CD1c-positive myeloid dendritic cell (primary cell): ENCODE data around the gene DAPL1.
"Not testable (repeated sequence)": the region's sequence is repeated elsewhere in the genome, so short reads cannot be mapped to it uniquely, and the experiment has no call there.

Experiments used
- DNase-seq: peaks from one replicate; pipeline ENCODE4 v3.0.0-alpha.2; 2016; ENCODE audit errors: extremely low spot score

The DAPL1 gene

DNA sequence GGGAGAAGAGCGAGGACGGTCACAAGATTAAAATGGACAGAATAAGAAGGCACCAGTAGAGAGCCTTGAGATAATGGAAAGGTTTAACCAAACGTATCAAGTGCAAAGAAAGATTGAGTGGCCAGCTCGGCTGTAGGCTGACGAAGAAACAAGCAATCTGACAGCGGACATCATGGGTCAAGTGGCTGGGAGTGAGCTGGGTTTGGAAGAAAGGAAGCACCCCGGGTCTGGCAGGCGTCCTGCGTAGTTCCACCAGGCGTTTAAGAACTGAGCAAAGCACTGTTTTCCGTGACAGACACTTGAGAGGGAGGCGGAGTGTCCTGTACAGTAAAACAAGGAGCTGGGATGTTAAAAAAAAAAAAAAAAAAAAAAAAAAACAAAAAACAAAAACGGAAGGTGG lies 27.1 kb downstream of the DAPL1 start:
- DNase-seq = no peak

DNA sequence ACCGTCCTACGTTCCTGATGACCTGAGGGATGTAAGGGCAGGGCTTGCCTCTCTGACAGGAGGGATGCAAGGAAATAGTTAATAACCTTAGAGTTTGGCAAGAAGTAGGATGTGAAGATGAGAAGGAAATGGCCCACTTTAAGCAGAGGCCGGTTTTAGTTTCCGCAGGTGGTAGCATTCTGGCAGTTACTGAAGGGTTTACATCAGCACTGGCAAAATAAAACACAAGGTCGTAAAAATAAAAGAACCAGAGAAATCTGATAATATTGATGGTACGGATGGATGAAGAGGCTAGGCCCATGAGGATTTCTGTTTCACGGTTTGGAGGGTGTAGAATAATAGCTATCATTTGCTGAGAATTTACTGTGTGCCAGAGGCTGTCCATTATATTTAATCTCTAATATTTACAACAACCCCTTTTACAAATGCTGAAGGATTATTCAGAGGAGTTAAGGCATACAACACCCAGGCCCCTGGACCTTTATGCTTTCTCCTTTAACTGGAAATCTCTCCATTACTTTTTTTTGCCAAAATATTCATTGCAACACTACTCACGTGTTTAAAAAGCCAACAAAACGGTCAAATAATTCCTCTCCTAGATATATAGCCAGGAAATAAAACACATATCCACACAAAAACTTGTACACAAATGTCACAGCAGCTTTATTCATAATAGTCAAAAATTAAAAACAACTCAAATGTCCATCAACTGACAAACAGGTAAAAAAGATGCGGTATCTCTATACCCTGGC lies 28.5 kb downstream of the DAPL1 start:
- DNase-seq = no peak

DNA sequence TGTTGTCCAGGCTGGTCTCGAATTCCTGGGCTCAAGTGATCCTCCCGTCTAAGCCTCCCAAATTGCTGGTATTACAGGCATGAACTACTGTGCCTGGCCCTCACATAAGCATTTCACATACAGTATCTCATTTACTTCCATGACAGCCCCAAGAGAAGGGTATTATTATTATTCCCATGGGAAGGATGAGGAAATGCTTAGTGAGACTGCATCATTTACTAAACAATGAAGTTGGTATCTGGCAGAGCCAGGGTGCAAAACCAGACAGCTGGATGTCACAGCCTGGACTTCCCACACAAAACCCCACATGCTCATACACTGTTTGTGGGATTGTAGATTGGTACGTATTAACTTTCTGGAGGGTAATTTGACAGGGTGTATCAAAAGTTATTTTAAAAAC lies 29.9 kb downstream of the DAPL1 start:
- no peak for DNase-seq

DNA sequence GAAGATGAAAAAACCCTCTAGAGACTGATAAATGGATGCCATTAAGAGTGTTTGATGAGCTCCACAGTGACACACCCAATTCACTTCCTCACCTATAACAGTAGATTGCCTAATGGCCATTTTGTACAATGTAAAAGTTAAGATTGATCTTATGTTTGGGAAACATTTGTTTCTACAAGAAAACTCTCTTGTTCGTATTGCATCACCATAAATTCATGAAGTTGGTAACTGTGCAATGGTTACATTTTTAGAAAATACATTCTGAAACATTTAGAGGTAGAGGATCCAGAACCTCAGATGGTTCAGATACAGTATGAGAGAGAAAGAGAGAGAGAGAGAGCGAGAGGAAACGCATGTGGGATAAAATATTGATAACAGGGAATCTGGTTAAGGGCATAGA lies 31.8 kb downstream of the DAPL1 start:
- no peak for DNase-seq

DNA sequence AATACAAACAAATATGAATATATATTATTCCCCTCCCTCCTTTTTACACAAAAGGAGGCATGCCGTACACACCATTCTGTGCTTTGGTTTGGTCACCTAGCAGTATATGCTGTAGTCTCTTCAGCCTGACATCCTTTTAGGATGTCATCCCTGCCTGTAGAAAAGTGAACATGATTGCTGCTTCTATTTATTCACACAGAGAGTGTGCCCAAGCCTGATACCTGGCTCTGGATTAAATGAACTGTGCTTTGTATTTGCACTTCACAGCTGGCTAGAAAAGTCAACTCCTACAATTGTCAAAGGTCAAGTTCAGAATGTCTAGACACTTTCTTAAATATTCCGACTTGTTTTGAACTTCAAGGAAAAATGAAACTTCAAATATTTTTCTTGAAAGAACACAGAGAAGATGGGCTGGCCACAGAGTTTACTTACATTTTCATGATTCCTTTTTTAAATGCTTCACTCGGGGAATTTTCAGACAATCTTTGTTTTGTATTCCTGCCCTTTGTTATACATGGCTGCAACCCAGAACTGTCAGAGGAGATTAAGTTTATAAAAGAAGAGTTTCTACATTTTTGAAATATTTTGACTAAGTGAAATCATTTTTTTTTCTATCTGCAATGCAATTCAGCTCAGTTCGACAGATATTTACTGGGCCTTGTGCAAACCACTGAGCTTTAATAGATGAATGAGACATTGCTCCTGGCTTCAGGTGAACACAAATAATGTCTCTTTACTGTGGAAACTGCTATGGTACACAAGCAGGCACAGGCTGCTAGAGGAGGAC lies 33.5 kb downstream of the DAPL1 start:
- DNase-seq = no peak

DNA sequence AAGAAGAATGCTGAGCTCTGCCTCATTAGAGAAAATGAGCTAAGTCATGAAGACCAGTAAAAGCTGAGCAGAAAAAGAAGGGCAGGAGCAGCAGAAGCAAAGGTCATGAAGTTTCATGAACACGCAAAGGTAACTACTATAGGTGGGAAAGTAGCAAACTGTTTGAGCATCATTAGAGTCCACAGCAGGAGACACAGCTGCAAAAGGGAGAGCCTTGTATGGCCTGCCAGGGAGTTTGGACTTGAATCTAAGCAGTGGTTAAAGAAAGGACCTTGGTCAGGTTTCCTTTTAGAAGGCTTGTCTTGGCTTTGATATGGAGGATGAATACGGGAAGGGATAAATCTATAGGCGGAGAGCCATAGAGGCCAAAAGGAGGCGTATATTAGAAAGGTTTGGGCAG lies 34.0 kb downstream of the DAPL1 start:
- DNase-seq = no peak

DNA sequence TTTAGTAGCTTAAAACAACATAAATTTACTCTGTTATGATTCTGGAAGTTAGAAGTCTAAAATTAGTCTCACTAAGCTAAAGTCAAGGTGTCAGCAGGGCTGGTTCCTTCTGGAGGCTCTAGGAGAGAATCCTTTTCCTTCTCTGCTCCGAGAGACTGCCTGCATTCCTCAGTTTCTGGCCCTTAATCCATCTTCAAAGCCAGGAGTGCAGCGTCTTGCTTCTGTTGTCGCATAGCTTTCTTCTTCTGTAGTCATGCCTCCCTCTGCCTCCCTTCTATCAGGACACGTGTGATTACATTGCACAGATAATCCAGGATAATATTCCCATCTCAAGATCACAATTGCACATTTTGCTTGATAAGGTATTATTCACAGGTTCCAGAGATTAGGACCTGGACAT lies 35.1 kb downstream of the DAPL1 start:
- no peak for DNase-seq

DNA sequence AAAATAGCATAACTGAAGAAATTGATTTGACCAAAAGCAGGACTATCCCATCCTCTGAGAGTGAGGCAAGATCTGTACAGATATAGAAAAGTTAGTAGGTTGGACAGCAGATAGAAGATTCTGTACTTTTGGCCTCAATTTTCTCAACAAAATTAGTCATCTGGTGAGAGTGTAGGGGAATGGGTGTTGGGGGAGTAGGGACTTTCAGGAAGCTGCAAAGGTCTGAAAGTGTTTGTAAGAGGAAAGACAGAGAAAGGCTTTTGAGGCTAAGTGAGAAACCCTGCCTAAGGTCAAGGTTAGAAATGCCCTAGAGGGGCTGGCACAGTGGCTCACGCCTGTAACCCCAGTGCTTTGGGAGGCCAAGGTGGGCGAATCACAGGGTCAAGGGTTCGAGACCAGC lies 40.3 kb downstream of the DAPL1 start:
- no peak for DNase-seq

DNA sequence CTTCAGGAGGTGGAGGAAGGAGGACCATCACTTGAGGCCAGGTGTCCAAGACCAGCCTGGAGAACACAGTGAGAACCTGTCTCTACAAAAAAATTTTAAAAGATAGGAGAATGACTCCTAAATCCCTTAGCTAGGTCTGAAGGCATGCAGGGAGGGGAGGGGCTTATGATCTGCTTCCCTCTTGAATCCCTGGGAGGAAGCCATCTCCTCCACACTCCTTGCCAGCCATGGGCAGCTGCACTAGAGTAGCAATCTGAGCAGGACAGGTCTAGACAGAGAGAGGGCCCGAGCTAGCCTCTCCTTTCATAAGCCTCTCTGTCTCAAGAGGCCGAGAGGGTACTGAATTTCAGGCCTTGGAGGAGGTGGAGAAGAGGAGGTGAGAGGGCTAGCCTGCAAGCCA lies 42.5 kb downstream of the DAPL1 start:
- no peak for DNase-seq

DNA sequence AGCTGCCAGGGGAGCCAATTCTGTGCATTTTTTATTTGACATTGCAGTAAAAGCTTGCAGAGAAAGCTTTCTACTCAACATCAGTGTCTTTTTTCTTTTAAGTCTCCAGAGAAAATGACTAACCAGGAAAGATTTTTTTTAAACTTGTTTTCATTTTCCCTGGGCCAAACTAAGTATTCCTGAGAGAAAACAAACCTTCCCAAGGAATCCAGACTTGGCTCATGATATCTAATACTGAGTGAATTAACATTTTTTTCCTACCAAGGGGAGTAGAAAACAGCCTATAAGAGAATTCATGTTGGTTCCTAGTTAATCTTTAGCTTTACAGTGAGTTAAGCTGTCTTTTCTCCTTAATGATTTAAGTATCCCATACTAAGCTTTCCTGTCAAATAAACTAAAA lies 46.7 kb downstream of the DAPL1 start:
- DNase-seq = no peak

DNA sequence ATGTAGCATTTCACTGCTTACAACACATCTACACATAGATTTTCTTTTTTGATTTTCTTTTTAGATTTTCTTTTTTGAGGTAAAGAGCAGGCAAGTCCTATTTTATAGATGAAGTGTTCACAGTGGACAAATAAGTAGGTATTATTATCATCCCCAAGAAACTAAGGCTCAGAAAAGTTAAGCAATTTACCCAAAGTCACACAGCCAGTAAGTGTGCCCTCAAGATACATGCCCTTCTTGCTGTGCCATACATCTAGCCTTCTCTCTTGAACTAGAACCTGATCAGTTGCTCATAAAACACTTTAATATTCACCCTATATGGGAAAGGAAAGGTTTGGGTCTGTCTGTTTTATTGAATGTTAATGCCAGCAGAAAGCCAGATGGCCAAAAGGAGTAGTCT lies 50.3 kb downstream of the DAPL1 start:
- DNase-seq = no peak

DNA sequence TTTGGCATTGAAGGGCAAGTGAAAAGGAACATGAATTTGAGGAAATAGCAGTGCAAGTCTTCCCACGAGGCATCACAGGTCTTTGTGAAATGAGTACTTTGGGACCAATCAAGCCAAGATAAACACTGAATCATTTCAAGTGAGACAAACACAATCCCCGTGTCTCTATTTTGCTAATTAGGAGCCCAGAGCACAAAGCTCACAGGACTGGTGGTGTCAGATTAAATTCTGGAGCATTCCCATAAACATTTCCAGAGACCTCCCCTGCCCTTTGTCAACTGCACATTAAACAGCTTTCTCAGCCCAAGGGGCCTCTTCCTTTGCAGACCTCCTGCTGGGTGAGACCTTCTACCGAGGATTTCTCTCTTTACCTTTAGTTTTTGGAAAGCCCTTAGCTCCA lies 50.7 kb downstream of the DAPL1 start:
- no peak for DNase-seq

DNA sequence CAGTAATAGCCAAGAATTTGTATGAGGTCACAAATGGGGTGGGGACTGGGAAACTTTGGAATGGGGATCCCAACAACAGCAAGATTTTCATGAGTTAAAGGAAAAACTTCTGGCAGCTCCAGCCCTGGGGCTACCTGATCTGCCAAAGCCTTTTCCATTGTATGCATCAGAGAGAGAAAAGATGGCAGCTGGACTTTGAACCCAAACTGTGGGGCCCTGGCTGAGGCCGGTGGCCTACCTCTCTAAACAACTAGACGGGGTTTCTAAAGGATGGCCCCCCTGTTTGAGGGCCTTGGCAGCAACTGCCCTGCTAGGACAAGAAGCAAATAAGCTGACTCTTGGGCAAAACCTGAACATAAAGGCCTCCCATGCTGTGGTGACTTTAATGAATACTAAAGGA lies 52.4 kb downstream of the DAPL1 start:
- not testable (repeated sequence) for DNase-seq

DNA sequence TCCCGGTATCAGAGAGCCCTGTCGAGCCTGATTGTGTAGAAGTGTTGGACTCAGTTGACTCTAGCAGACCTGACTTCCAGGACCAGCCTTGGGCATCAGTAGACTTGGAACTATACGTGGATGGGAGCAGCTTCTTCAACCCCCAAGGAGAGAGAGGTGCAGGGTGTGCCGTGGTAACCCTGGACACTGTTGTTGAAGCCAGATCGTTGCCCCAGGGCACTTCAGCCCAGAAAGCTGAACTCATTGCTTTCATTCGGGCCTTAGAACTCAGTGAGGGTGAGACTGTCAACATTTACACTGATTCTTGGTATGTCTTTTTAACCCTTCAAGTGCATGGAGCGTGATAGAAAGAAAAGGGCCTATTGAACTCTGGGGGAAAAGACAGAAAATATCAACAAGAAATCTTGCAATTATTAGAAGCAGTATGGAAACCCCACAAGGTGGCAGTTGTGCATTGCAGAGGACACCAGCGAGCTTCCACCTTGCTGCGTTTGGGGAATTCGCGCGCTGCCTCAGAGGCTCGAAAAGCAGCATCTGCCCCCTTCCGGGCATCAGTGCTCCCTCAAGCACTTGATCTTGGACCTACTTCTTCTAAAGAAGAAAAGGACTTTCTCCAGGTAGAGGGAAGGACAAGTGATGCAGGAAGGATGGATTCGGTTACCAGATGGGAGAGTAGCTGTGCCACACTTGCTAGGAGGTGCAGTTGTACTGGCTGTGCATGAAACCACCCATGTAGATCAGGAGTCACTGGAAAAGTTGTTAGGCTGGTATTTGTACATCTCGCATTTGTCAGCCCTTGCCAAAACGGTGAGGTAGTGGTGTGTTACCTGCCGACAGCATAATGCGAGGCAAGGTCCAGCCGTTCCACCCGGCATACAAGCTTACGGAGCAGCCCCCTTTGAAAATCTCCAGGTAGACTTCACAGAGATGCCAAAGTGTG lies 53.2 kb downstream of the DAPL1 start:
- not testable (repeated sequence) for DNase-seq

DNA sequence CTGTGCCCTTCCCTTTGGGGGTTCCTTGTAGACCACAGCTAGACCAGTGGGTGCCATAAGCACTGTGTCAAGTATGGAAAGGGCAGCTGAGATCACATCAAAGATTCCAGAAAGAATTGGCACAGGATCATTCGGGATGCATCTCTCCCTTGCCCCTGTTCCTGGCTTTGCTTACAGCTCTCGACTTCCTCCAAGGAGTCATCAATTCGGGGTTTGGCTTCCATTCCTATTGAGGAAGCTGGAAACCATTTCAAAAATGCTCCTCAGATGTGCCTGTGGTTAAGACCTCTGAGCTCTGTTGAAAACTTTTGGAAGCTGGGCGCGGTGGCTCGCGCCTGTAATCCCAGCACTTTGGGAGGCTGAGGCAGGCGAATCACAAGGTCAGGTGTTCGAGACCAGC lies 65.1 kb downstream of the DAPL1 start:
- DNase-seq = not testable (repeated sequence)

DNA sequence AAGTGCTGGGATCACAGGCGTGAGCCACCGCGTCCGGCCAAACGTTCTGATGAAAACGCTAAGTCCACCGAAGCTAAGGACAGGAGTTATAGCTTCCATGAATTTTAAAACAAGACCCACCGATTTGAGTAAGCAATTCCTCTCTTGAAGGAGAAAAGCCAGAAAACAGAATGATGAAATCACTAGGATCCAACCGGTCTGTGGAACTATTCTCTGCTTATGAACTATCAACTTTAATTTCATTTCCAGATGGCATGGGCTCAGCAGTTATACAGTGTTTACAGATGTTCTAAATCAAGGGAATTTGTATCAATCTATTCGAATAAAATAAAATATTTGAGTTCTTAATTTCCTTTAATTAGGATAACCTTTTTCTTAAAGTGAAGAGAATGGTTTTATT lies 66.5 kb downstream of the DAPL1 start:
- not testable (repeated sequence) for DNase-seq

DNA sequence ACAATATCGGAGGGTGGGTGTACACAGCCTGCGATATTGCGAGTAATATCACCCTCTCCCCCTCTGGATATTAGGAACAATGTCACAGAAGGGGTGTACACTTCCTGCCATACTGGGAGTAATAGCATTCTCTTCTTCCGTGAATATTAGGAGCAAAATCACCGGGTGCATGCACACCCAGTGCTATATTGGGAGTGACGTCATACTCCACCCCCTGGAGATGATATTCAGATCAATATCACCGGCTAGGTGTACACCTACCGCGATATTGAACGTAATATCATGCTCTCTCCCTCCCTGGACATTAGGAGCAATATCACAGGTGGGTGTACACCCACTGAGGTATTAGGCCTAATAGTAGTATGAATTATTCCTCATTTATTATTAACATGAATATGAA lies 70.4 kb downstream of the DAPL1 start:
- not testable (repeated sequence) for DNase-seq
